HepG2 (cell line): ENCODE data around the gene ZMIZ1. TPM values are rescaled to one million over a fixed set of nuclear protein-coding genes. Genes with fewer than 3 reads are reported as not detected.

Source experiments
- IKZF4 ChIP-seq: sonication (generic); formaldehyde crosslinking; IDR thresholded peaks from 2 replicates; pipeline ENCODE4 v1.5.1; 2020; ENCODE audit warnings: borderline replicate concordance, mild to moderate bottlenecking, low read depth, missing genetic modification reagents; ENCODE audit errors: not compliant biosample characterization
- MAFF ChIP-seq: IDR thresholded peaks from 2 replicates; pipeline ENCODE4 v1.6.1; 2011; ENCODE audit warnings: low read depth, low read length, improper control_type of control experiment
- MLLT10 ChIP-seq: sonication (generic); formaldehyde crosslinking; IDR thresholded peaks from 2 replicates; pipeline ENCODE4 v1.4.0; 2020; ENCODE audit warnings: missing genetic modification reagents
- SOX6 ChIP-seq, 2 experiments: fragments of 450-650 bp in 1 of 2; sonication (generic) in 1 of 2; formaldehyde crosslinking in 1 of 2; IDR thresholded peaks; 2 replicates each; pipeline versions ENCODE4 v1.4.0 to v1.6.1; 2017 to 2020; ENCODE audit warnings: antibody characterized with exemption in 1 of 2, mild to moderate bottlenecking in 1 of 2, missing genetic modification reagents in 1 of 2
- TRIM24 ChIP-seq: sonication (generic); formaldehyde crosslinking; IDR thresholded peaks from 2 replicates; pipeline ENCODE4 v1.8.0; 2022; ENCODE audit warnings: mild to moderate bottlenecking, missing genetic modification reagents
- ZBTB38 ChIP-seq: sonication (generic); formaldehyde crosslinking; IDR thresholded peaks from 2 replicates; pipeline ENCODE4 v1.5.1; 2020; ENCODE audit warnings: mild to moderate bottlenecking, missing genetic modification reagents
- ZFP90 ChIP-seq: sonication (generic); formaldehyde crosslinking; IDR thresholded peaks from 2 replicates; pipeline ENCODE4 v1.8.0; 2022; ENCODE audit warnings: missing genetic modification reagents, mild to moderate bottlenecking, inconsistent platforms, borderline replicate concordance
- ZNF33A ChIP-seq: sonication (generic); formaldehyde crosslinking; IDR thresholded peaks from 2 replicates; pipeline ENCODE4 v1.5.1; 2020; ENCODE audit warnings: missing genetic modification reagents, mild to moderate bottlenecking, moderate library complexity, borderline replicate concordance
- ZNF550 ChIP-seq: sonication (generic); formaldehyde crosslinking; IDR thresholded peaks from 2 replicates; pipeline ENCODE4 v1.4.0; 2020; ENCODE audit warnings: mild to moderate bottlenecking, missing genetic modification reagents, borderline replicate concordance
- ZNF644 ChIP-seq: IDR thresholded peaks from 2 replicates; pipeline ENCODE4 v1.6.1; 2016; ENCODE audit warnings: low read depth
- ZNF674 ChIP-seq: sonication (generic); formaldehyde crosslinking; IDR thresholded peaks from 2 replicates; pipeline ENCODE4 v1.5.0; 2020; ENCODE audit warnings: low read depth, mild to moderate bottlenecking, missing genetic modification reagents
- ZNF75D ChIP-seq: sonication (generic); formaldehyde crosslinking; IDR thresholded peaks from 2 replicates; pipeline ENCODE4 v1.8.1; 2023; ENCODE audit warnings: missing genetic modification reagents, mild to moderate bottlenecking, borderline replicate concordance
- polyA plus RNA-seq, 8 experiments: library from polyadenylated mRNA; depleted of rRNA in 3 of 8; stranded (reverse) in 7 of 8; unstranded in 1 of 8; fragments of >200 nt; fragmentation: Illumina TruSeq in 4 of 8; extraction: Trizol in 4 of 8; gene quantifications; 2 replicates each; pipeline versions ENCODE4 v1.2.1 to v1.2.3, GENCODE V29; 2011 to 2016; ENCODE audit warnings: low read depth in 4 of 8, missing spikeins in 1 of 8, mixed read lengths in 1 of 8; ENCODE audit not compliant: insufficient read depth in 1 of 8
- total RNA-seq, 5 experiments: library from RNA; depleted of rRNA; stranded (reverse); fragments of >200 nt; fragmentation: Illumina TruSeq; extraction: Trizol; gene quantifications; 2 replicates each; pipeline ENCODE4 v1.2.3, GENCODE V29; 2016; ENCODE audit warnings: low read depth in 1 of 5
- TF ChIP-seq, protein P1 (sequence below): sonication (generic); formaldehyde crosslinking; IDR thresholded peaks from 2 replicates; pipeline ENCODE4 v1.9.0; 2021; ENCODE audit warnings: missing genetic modification reagents, mild to moderate bottlenecking, borderline replicate concordance
- TF ChIP-seq, protein P2 (sequence below), 2 experiments: fragments of 450-650 bp in 1 of 2; sonication (generic) in 1 of 2; formaldehyde crosslinking; IDR thresholded peaks; 2 replicates each; pipeline versions ENCODE4 v1.5.0 to v1.8.0; 2020 to 2022; ENCODE audit warnings: mild to moderate bottlenecking in 1 of 2, missing genetic modification reagents in 1 of 2
- TF ChIP-seq, protein P3 (sequence below): sonication (generic); formaldehyde crosslinking; IDR thresholded peaks from 2 replicates; pipeline ENCODE4 v1.4.0; 2020; ENCODE audit warnings: mild to moderate bottlenecking, missing genetic modification reagents, borderline replicate concordance
- TF ChIP-seq, protein P4 (sequence below): sonication (generic); formaldehyde crosslinking; IDR thresholded peaks from 2 replicates; pipeline ENCODE4 v1.4.0; 2020; ENCODE audit warnings: mild to moderate bottlenecking, missing genetic modification reagents, borderline replicate concordance
- TF ChIP-seq, protein P5 (sequence below): IDR thresholded peaks from 2 replicates; pipeline ENCODE4 v1.6.1; 2016

The ZMIZ1 gene
- total and polyA plus RNA-seq, 2 of the 13 experiments (the other 11 are each of a cell fraction or from before 2014, with no cell fraction given): 5.3 to 10.2 TPM

DNA sequence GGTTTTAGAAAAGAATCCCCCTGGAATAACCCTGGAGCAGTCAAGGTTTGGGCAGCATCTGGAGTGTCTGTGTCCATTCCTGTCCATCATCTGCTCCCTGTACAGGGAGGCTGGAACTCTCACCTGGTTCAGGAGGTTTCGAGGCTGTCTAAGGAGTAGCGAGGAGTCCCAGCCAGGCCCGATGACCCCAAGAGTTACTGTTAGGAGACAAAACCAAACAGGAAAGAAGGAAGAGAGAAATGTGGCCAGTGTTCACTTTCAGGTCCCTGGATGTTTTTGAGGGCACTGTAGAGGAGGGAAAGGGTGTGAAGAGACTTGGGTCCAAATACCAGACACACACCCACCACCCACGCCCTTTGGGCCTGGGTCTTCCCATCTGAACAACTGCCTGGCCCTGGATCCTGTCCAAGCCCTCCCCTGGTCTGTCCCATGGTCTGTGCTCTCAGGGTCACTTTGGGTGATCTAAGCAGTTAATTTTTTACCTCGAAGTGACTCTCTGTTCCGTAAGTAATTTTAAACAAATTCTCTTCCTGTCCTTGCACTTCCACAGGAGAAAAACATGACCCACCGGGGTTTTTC is 117.1 kb downstream of the ZMIZ1 start (continued):
- TF ChIP-seq ZNF674 (CRISPR knock-in tag): no peak
- TF ChIP-seq IKZF4 (CRISPR knock-in tag): no peak
- TF ChIP-seq ZNF550: no peak
- no peak for TF ChIP-seq MAFF
- no peak for TF ChIP-seq ZNF644
- TF ChIP-seq ZFP90: peak; percentile 69; the same call in 1 of the 2 replicates
- TF ChIP-seq SOX6 (IDR thresholded peaks at IDR 0.05): no peak
- TF ChIP-seq SOX6 (CRISPR knock-in tag; IDR thresholded peaks at IDR 0.05): no peak
- TF ChIP-seq, protein P1, sequence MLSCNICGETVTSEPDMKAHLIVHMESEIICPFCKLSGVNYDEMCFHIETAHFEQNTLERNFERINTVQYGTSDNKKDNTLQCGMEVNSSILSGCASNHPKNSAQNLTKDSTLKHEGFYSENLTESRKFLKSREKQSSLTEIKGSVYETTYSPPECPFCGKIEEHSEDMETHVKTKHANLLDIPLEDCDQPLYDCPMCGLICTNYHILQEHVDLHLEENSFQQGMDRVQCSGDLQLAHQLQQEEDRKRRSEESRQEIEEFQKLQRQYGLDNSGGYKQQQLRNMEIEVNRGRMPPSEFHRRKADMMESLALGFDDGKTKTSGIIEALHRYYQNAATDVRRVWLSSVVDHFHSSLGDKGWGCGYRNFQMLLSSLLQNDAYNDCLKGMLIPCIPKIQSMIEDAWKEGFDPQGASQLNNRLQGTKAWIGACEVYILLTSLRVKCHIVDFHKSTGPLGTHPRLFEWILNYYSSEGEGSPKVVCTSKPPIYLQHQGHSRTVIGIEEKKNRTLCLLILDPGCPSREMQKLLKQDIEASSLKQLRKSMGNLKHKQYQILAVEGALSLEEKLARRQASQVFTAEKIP: no peak
- no peak for TF ChIP-seq TRIM24 (CRISPR knock-in tag)
- TF ChIP-seq, protein P2, sequence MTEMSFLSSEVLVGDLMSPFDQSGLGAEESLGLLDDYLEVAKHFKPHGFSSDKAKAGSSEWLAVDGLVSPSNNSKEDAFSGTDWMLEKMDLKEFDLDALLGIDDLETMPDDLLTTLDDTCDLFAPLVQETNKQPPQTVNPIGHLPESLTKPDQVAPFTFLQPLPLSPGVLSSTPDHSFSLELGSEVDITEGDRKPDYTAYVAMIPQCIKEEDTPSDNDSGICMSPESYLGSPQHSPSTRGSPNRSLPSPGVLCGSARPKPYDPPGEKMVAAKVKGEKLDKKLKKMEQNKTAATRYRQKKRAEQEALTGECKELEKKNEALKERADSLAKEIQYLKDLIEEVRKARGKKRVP (CRISPR knock-in tag; IDR thresholded peaks at IDR 0.05): no peak
- no peak for TF ChIP-seq MLLT10 (CRISPR knock-in tag)
- no peak for TF ChIP-seq ZNF33A (CRISPR knock-in tag)
- TF ChIP-seq, protein P3, sequence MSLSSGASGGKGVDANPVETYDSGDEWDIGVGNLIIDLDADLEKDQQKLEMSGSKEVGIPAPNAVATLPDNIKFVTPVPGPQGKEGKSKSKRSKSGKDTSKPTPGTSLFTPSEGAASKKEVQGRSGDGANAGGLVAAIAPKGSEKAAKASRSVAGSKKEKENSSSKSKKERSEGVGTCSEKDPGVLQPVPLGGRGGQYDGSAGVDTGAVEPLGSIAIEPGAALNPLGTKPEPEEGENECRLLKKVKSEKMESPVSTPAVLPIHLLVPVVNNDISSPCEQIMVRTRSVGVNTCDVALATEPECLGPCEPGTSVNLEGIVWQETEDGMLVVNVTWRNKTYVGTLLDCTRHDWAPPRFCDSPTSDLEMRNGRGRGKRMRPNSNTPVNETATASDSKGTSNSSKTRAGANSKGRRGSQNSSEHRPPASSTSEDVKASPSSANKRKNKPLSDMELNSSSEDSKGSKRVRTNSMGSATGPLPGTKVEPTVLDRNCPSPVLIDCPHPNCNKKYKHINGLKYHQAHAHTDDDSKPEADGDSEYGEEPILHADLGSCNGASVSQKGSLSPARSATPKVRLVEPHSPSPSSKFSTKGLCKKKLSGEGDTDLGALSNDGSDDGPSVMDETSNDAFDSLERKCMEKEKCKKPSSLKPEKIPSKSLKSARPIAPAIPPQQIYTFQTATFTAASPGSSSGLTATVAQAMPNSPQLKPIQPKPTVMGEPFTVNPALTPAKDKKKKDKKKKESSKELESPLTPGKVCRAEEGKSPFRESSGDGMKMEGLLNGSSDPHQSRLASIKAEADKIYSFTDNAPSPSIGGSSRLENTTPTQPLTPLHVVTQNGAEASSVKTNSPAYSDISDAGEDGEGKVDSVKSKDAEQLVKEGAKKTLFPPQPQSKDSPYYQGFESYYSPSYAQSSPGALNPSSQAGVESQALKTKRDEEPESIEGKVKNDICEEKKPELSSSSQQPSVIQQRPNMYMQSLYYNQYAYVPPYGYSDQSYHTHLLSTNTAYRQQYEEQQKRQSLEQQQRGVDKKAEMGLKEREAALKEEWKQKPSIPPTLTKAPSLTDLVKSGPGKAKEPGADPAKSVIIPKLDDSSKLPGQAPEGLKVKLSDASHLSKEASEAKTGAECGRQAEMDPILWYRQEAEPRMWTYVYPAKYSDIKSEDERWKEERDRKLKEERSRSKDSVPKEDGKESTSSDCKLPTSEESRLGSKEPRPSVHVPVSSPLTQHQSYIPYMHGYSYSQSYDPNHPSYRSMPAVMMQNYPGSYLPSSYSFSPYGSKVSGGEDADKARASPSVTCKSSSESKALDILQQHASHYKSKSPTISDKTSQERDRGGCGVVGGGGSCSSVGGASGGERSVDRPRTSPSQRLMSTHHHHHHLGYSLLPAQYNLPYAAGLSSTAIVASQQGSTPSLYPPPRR (CRISPR knock-in tag): peak; percentile 68; the same call in 1 of the 2 replicates
- TF ChIP-seq, protein P4, sequence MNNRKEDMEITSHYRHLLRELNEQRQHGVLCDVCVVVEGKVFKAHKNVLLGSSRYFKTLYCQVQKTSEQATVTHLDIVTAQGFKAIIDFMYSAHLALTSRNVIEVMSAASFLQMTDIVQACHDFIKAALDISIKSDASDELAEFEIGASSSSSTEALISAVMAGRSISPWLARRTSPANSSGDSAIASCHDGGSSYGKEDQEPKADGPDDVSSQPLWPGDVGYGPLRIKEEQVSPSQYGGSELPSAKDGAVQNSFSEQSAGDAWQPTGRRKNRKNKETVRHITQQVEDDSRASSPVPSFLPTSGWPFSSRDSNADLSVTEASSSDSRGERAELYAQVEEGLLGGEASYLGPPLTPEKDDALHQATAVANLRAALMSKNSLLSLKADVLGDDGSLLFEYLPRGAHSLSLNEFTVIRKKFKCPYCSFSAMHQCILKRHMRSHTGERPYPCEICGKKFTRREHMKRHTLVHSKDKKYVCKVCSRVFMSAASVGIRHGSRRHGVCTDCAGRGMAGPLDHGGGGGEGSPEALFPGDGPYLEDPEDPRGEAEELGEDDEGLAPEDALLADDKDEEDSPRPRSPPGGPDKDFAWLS (CRISPR knock-in tag): no peak
- TF ChIP-seq, protein P5, sequence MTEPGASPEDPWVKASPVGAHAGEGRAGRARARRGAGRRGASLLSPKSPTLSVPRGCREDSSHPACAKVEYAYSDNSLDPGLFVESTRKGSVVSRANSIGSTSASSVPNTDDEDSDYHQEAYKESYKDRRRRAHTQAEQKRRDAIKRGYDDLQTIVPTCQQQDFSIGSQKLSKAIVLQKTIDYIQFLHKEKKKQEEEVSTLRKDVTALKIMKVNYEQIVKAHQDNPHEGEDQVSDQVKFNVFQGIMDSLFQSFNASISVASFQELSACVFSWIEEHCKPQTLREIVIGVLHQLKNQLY (CRISPR knock-in tag): no peak
- no peak for TF ChIP-seq ZBTB38 (CRISPR knock-in tag)
- no peak for TF ChIP-seq ZNF75D (CRISPR knock-in tag)
